Kidney (tissue), 14 donors: ENCODE results near the gene EXO1. TPM values are rescaled to one million over a fixed set of nuclear protein-coding genes. Genes with fewer than 3 reads are reported as not detected.

Experiments used
- DNase-seq, 5 donors: peaks; one replicate each; pipeline ENCODE4 v3.0.0-alpha.2; 2013 to 2020
- FAIRE-seq: peaks from 2 replicates; lab custom pipeline; 2012; peaks lifted over from hg19 to GRCh38; lab: Jason Lieb, UNC
- H3K27ac ChIP-seq, 2 donors: one replicate each; pipeline ENCODE4 v1.7.0; 2013; ENCODE audit warnings: low read depth in 2 of 2, low read length in 2 of 2, inconsistent platforms in 1 of 2
- H3K27me3 ChIP-seq: one replicate; pipeline ENCODE4 v1.7.1; 2013; ENCODE audit warnings: low read length, inconsistent platforms; ENCODE audit not compliant: control insufficient read depth, insufficient read depth
- H3K36me3 ChIP-seq, 3 donors: one replicate each; pipeline versions ENCODE4 v1.7.0 to v1.7.1; 2013; ENCODE audit warnings: low read length in 3 of 3, control low read depth in 1 of 3, inconsistent platforms in 1 of 3; ENCODE audit not compliant: insufficient read depth in 3 of 3, control insufficient read depth in 2 of 3
- H3K4me1 ChIP-seq, 3 donors: one replicate each; pipeline versions ENCODE4 v1.7.0 to v1.7.1; 2013; ENCODE audit warnings: low read length in 3 of 3, inconsistent platforms in 1 of 3, low read depth in 1 of 3; ENCODE audit not compliant: control insufficient read depth in 2 of 3, insufficient read depth in 2 of 3
- H3K4me3 ChIP-seq, 3 donors: one replicate each; pipeline versions ENCODE4 v1.7.0 to v1.8.1; 2013; ENCODE audit warnings: low read length in 3 of 3, control low read depth in 1 of 3, inconsistent platforms in 1 of 3
- H3K9ac ChIP-seq, 3 donors: one replicate each; pipeline versions ENCODE4 v1.7.0 to v1.7.1; 2013; ENCODE audit warnings: low read length in 3 of 3, control low read depth in 1 of 3, inconsistent platforms in 1 of 3
- H3K9me3 ChIP-seq, 3 donors: one replicate each; pipeline versions ENCODE4 v1.7.0 to v1.7.1; 2013; ENCODE audit warnings: low read length in 3 of 3, control low read depth in 1 of 3, inconsistent platforms in 1 of 3; ENCODE audit not compliant: control insufficient read depth in 2 of 3, insufficient read depth in 1 of 3
- CTCF ChIP-seq: IDR thresholded peaks from 3 replicates; pipeline ENCODE4 v1.5.1; 2012; ENCODE audit warnings: mild to moderate bottlenecking, moderate library complexity, borderline replicate concordance; ENCODE audit not compliant: insufficient read depth; ENCODE audit errors: extremely low read depth
- intact Hi-C: fragments of 100-400 bp; cut with DNase I; formaldehyde crosslinking; loops from one replicate; pipeline ENCODE4 v1.11.1; 2022
- polyA plus RNA-seq: library from polyadenylated mRNA; stranded (reverse); fragments of 350-450 nt; fragmentation: Illumina TruSeq; extraction: RNeasy Lipid Tissue Mini Kit (QIAGEN cat#74804); gene quantifications from one replicate; pipeline ENCODE4 v1.2.3, GENCODE V29; 2014; ENCODE audit warnings: low read depth, low replicate concordance; ENCODE audit not compliant: insufficient read depth
- total RNA-seq: library from RNA; stranded (reverse); fragmentation: NEBNext Ultra II Directional; extraction: Animal tissue kit (Norgen Biotek cat#: 25700); gene quantifications from one replicate; pipeline ENCODE4 v1.2.1, GENCODE V29; 2021
- donor health status: control.
- donor health status: control.
- donor health status: control.
- donor health status: control.
- donor health status: control.
- donor health status: DM: yes; HTN: yes; CAD: no.
- donor health status: Normal renal cell carcinoma (clear cell type).

EXO1 gene
- total and polyA plus RNA-seq, 2 donors from 2014 or later: 0.69 TPM; not detected in 1

- no peak for FAIRE-seq
- intact Hi-C loops: no loop called here
- Histone ChIP-seq H3K36me3 (no peaks in the 10 kb centered on the region), H3K4me3 (no peak overlapping the region), H3K27me3 (no peaks in the 10 kb centered on the region), H3K4me1 (no peaks in the 10 kb centered on the region), H3K9me3 (no peaks in the 10 kb centered on the region), H3K27ac (no peak overlapping the region), H3K9ac (no peak overlapping the region)
- TF ChIP-seq CTCF: no peak
- DNase-seq: no peak
These were observed 12.9 kb downstream of the EXO1 start for GRCh38 chr1:241860922-241861321.

GRCh38 chr1:241869022-241869421 lies 21.0 kb downstream of the EXO1 start:
- no peaks in the 10 kb centered on the region for H3K36me3 ChIP-seq
- no peak for TF ChIP-seq CTCF
- H3K27me3 ChIP-seq: no peaks in the 10 kb centered on the region
- no peak overlapping the region for H3K27ac ChIP-seq
- FAIRE-seq (no peak), DNase-seq (no peak)
- H3K4me1 ChIP-seq: peaks cover 0 to 3% (median 0%) of the 10 kb centered on the region in 3 donors
- no peaks in the 10 kb centered on the region for H3K9me3 ChIP-seq
- intact Hi-C loops: no loop called here
- no peak overlapping the region for H3K9ac ChIP-seq
- no peak overlapping the region for H3K4me3 ChIP-seq

- no peak for TF ChIP-seq CTCF
- Histone ChIP-seq H3K36me3 (no peaks in the 10 kb centered on the region), H3K27ac (no peak overlapping the region), H3K9ac (no peak overlapping the region), H3K27me3 (no peaks in the 10 kb centered on the region), H3K4me1 (peaks cover 0 to 3% (median 0%) of the 10 kb centered on the region in 3 donors), H3K9me3 (no peaks in the 10 kb centered on the region), H3K4me3 (no peak overlapping the region)
- intact Hi-C loops: no loop called here
- FAIRE-seq: peak; percentile 11
- DNase-seq: no peak
These were observed 22.3 kb downstream of the EXO1 start for GRCh38 chr1:241870336-241870735.
